K562 (cell line): ENCODE results near the gene MERTK. TPM values are rescaled to one million over a fixed set of nuclear protein-coding genes. Genes with fewer than 3 reads are reported as not detected.

Experiments used
- ARID2 ChIP-seq: fragments of 450-650 bp; IDR thresholded peaks from 2 replicates; pipeline ENCODE4 v1.6.1; 2017; ENCODE audit warnings: antibody characterized with exemption, mild to moderate bottlenecking
- CLOCK ChIP-seq: fragments of 250-450 bp; sonication (Bioruptor Pico); IDR thresholded peaks from 2 replicates; pipeline ENCODE4 v1.4.0; 2020; ENCODE audit warnings: mild to moderate bottlenecking, moderate library complexity, borderline replicate concordance
- ETV6 ChIP-seq, 3 experiments: fragments of 150-350 bp in 1 of 3; sonication (generic) in 1 of 3; formaldehyde crosslinking in 1 of 3; IDR thresholded peaks; 2 replicates each; pipeline versions ENCODE4 v1.6.1 to v1.8.0; 2014 to 2022; ENCODE audit warnings: borderline replicate concordance in 2 of 3, low read depth in 2 of 3, antibody characterized with exemption in 1 of 3, low read length in 1 of 3, mild to moderate bottlenecking in 1 of 3, missing genetic modification reagents in 1 of 3
- FOXM1 ChIP-seq, 2 experiments: fragments of 450-650 bp in 1 of 2; sonication (generic) in 1 of 2; formaldehyde crosslinking in 1 of 2; IDR thresholded peaks; 2 replicates each; pipeline versions ENCODE4 v1.6.1 to v1.9.0; 2017 to 2022; ENCODE audit warnings: low read depth in 2 of 2, mild to moderate bottlenecking in 2 of 2, missing genetic modification reagents in 1 of 2, moderate library complexity in 1 of 2
- GABPA ChIP-seq: fragments of 200-800 bp; sonication (Bioruptor generic); conservative IDR thresholded peaks from 2 replicates; pipeline ENCODE4 v1.6.1; 2016; ENCODE audit warnings: low read depth, missing genetic modification characterization, missing compliant biosample characterization
- MCM2 ChIP-seq: fragments of 450-650 bp; IDR thresholded peaks from 2 replicates; pipeline ENCODE4 v1.6.1; 2017; ENCODE audit warnings: low read depth, mild to moderate bottlenecking
- MIER1 ChIP-seq: fragments of 450-650 bp; IDR thresholded peaks from 2 replicates; pipeline ENCODE4 v1.6.1; 2016; ENCODE audit warnings: antibody characterized with exemption, mild to moderate bottlenecking, low read depth
- NFIC ChIP-seq: fragments of 450-650 bp; IDR thresholded peaks from 2 replicates; pipeline ENCODE4 v1.6.1; 2017; ENCODE audit warnings: mild to moderate bottlenecking, inconsistent platforms
- NKRF ChIP-seq: fragments of 450-650 bp; IDR thresholded peaks from 2 replicates; pipeline ENCODE4 v1.6.1; 2016; ENCODE audit warnings: borderline replicate concordance
- NUFIP1 ChIP-seq: fragments of 450-650 bp; IDR thresholded peaks from 2 replicates; pipeline ENCODE4 v1.6.1; 2018; ENCODE audit not compliant: partially characterized antibody
- PML ChIP-seq: IDR thresholded peaks from 2 replicates; pipeline ENCODE4 v1.6.1; 2012; ENCODE audit warnings: low read length, inconsistent platforms
- PPARD ChIP-seq: fragments of 250-450 bp; sonication (Bioruptor Pico); IDR thresholded peaks from 2 replicates; pipeline ENCODE4 v1.8.0; 2022; ENCODE audit warnings: inconsistent platforms, mild to moderate bottlenecking, moderate library complexity
- PTRF ChIP-seq: fragments of 450-650 bp; IDR thresholded peaks from 2 replicates; pipeline ENCODE4 v1.6.1; 2016; ENCODE audit warnings: mild to moderate bottlenecking, missing genetic modification characterization, missing compliant biosample characterization
- SIRT6 ChIP-seq: IDR thresholded peaks from one replicate; pipeline ENCODE4 v1.6.1; 2012; ENCODE audit warnings: low read depth, mild to moderate bottlenecking, control low read depth, inconsistent platforms, low read length, moderate library complexity
- SMAD3 ChIP-seq: fragments of 450-650 bp; formaldehyde crosslinking; conservative IDR thresholded peaks from 2 replicates; pipeline ENCODE4 v1.4.0; 2020; ENCODE audit warnings: mild to moderate bottlenecking
- SRSF3 ChIP-seq: fragments of 200-400 bp; formaldehyde crosslinking; IDR thresholded peaks from 2 replicates; pipeline ENCODE4 v1.6.1; 2016; ENCODE audit warnings: mild to moderate bottlenecking, low read length, moderate library complexity; ENCODE audit not compliant: insufficient read depth
- XRCC4 ChIP-seq: IDR thresholded peaks from one replicate; pipeline ENCODE4 v1.6.1; 2011; ENCODE audit not compliant: insufficient read depth, insufficient read length; ENCODE audit errors: extremely low read depth
- ZKSCAN1 ChIP-seq: fragments of 150-350 bp; IDR thresholded peaks from 2 replicates; pipeline ENCODE4 v1.6.1; 2016; ENCODE audit warnings: low read depth, low read length
- ZKSCAN3 ChIP-seq: fragments of 250-450 bp; sonication (Bioruptor Pico); IDR thresholded peaks from 2 replicates; pipeline ENCODE4 v1.4.0; 2020
- ZNF3 ChIP-seq: fragments of 250-450 bp; sonication (Bioruptor Pico); IDR thresholded peaks from 2 replicates; pipeline ENCODE4 v1.5.0; 2021; ENCODE audit warnings: mild to moderate bottlenecking, moderate library complexity
- ZNF431 ChIP-seq: sonication (generic); formaldehyde crosslinking; IDR thresholded peaks from 2 replicates; pipeline ENCODE4 v1.8.0; 2022; ENCODE audit warnings: mild to moderate bottlenecking, missing genetic modification reagents
- ZNF707 ChIP-seq: fragments of 250-450 bp; sonication (Bioruptor Pico); conservative IDR thresholded peaks from 2 replicates; pipeline ENCODE4 v1.8.0; 2022; ENCODE audit warnings: inconsistent platforms, mild to moderate bottlenecking, moderate library complexity
- ZNF76 ChIP-seq: fragments of 250-450 bp; sonication (Bioruptor Pico); IDR thresholded peaks from 2 replicates; pipeline ENCODE4 v1.4.0; 2020; ENCODE audit warnings: mild to moderate bottlenecking, moderate library complexity, borderline replicate concordance
- polyA plus RNA-seq, 8 experiments: library from polyadenylated mRNA; depleted of rRNA in 4 of 8; stranded (reverse) in 5 of 8; unstranded in 3 of 8; fragments of >200 nt; fragmentation: Nextera tagmentation in 2 of 8; fragmentation: Illumina TruSeq in 1 of 8; extraction: Ambion mirVana in 2 of 8; extraction: Trizol in 1 of 8; gene quantifications; 2 replicates each; pipeline versions ENCODE4 v1.2.1 to v1.2.3, GENCODE V29; 2011 to 2014; ENCODE audit warnings: inconsistent platforms in 1 of 8, missing spikeins in 1 of 8
- total RNA-seq, 7 experiments: library from RNA; depleted of rRNA in 6 of 7; stranded (reverse); fragments of >200 nt in 6 of 7; fragmentation: Illumina TruSeq in 2 of 7; extraction: Trizol in 2 of 7; gene quantifications; 2 replicates each; pipeline versions ENCODE4 v1.2.1 to v1.2.3, GENCODE V29; 2011 to 2021; ENCODE audit warnings: low replicate concordance in 1 of 7
- TF ChIP-seq, protein P1 (sequence below): fragments of 450-650 bp; formaldehyde crosslinking; IDR thresholded peaks from 2 replicates; pipeline ENCODE4 v1.4.0; 2020; ENCODE audit warnings: mild to moderate bottlenecking, moderate library complexity

MERTK gene
- total and polyA plus RNA-seq, 9 of the 15 experiments (the other 6 are each of a cell fraction or from before 2014, with no cell fraction given), result 0.23 to 1.6 (median 0.74) TPM

GRCh38 chr2:112026509-112026908 lies 128.1 kb downstream of the MERTK start (continued):
- TF ChIP-seq SIRT6 (no peak), CLOCK (CRISPR knock-in tag) (no peak), NFIC (peak; percentile 98), ZKSCAN1 (no peak), PML (peak; percentile 68), SRSF3 (no peak), ZKSCAN3 (CRISPR knock-in tag) (no peak), MCM2 (no peak), SMAD3 (CRISPR knock-in tag) (no peak), ZNF707 (CRISPR knock-in tag) (no peak), ARID2 (no peak), PTRF (no peak), ZNF3 (CRISPR knock-in tag) (no peak), GABPA (tag) (peak; percentile 29; the same call in 1 of the 2 replicates), ZNF431 (no peak), NKRF (no peak), NUFIP1 (no peak), MIER1 (no peak), ETV6 (IDR thresholded peaks at IDR 0.05; ENCODE audit: borderline replicate concordance in 1 of 2, low read depth in 2 of 2, low read length in 1 of 2) (no peak), ETV6 (CRISPR knock-in tag; IDR thresholded peaks at IDR 0.05; ENCODE audit: borderline replicate concordance) (no peak), PPARD (CRISPR knock-in tag) (no peak), XRCC4 (no peak), ZNF76 (CRISPR knock-in tag) (no peak), FOXM1 (IDR thresholded peaks at IDR 0.05; ENCODE audit: low read depth) (peak; percentile 42; the same call in 1 of the 2 replicates), FOXM1 (CRISPR knock-in tag; IDR thresholded peaks at IDR 0.05; ENCODE audit: low read depth) (no peak)
- TF ChIP-seq, protein P1, sequence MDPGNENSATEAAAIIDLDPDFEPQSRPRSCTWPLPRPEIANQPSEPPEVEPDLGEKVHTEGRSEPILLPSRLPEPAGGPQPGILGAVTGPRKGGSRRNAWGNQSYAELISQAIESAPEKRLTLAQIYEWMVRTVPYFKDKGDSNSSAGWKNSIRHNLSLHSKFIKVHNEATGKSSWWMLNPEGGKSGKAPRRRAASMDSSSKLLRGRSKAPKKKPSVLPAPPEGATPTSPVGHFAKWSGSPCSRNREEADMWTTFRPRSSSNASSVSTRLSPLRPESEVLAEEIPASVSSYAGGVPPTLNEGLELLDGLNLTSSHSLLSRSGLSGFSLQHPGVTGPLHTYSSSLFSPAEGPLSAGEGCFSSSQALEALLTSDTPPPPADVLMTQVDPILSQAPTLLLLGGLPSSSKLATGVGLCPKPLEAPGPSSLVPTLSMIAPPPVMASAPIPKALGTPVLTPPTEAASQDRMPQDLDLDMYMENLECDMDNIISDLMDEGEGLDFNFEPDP (CRISPR knock-in tag), result no peak
